22Rv1 (cell line): ENCODE results near the gene NPTXR.

Experiments
- H3K27ac ChIP-seq: fragments of 450-650 bp; 2 replicates; pipeline ENCODE4 v1.5.1; 2017
- ZFX ChIP-seq: fragments of 450-650 bp; IDR thresholded peaks from 2 replicates; pipeline ENCODE4 v1.6.1; 2017; ENCODE audit warnings: antibody characterized with exemption, borderline replicate concordance
- TF ChIP-seq, protein P1 (sequence below): fragments of 450-650 bp; IDR thresholded peaks from 2 replicates; pipeline ENCODE4 v1.5.1; 2017; ENCODE audit warnings: mild to moderate bottlenecking

The NPTXR gene

DNA sequence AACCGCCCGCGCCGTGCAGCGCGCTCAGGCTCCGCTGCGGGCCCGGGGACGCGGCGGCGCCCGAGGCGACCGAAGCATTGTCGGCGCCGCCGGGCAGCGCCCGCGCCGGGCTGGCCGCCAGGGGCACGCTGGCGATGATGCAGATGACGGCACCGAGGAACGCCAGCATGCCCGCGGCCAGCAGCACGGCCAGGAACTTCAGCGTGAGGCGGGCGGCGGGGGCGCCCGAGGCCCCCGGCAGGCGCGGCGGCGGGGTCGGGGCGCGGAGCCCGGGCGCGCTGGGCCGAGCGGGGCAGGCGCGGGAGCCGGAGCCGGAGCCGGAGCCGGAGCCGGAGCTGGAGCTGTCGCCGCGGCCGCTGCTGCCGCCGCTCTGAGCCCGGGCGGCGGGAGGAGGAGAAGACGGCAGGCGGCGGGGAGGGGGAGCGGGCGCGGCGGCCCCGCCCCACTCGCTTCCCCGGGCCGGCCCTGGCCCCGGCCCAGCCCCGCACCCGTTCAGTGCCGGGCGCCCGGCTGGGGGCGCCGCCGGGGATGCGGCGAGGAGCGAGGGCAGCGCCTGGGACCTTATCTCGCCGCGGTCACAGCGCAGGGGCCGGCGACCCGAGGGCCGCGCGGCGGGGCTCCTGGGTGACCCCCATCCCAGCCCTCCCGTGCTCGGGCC, at the start of gene NPTXR:
Gene NPTXR, minus strand, starts transcription at position 372 of the 658 bp plus-strand sequence.
- H3K27ac ChIP-seq, result peak within 1 kb of the TSS; percentile 75
- TF ChIP-seq, protein P1, sequence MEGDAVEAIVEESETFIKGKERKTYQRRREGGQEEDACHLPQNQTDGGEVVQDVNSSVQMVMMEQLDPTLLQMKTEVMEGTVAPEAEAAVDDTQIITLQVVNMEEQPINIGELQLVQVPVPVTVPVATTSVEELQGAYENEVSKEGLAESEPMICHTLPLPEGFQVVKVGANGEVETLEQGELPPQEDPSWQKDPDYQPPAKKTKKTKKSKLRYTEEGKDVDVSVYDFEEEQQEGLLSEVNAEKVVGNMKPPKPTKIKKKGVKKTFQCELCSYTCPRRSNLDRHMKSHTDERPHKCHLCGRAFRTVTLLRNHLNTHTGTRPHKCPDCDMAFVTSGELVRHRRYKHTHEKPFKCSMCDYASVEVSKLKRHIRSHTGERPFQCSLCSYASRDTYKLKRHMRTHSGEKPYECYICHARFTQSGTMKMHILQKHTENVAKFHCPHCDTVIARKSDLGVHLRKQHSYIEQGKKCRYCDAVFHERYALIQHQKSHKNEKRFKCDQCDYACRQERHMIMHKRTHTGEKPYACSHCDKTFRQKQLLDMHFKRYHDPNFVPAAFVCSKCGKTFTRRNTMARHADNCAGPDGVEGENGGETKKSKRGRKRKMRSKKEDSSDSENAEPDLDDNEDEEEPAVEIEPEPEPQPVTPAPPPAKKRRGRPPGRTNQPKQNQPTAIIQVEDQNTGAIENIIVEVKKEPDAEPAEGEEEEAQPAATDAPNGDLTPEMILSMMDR, result peak; percentile 42
- no peak for TF ChIP-seq ZFX

DNA sequence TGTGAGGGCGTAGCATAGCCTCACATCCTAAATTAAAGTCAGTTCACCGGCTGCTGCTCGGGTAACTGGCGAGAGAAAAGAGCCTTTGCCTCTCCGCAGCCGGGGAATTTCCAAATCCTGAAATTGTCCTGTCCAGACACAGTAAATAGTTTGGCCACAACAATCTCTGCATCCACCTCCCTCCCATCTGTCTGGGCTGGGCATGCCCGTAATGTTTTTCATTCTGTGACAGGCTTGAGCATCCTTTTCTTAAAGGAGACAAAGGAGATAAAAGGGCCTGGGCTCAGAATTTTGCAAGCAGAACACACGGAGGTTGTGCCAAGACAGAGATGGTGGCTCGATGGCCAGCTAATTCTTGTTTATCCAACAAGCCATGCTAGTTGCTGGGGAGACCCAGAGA, 47.4 kb upstream of the NPTXR start:
- no peak overlapping the region for H3K27ac ChIP-seq
- TF ChIP-seq, protein P1, result no peak
- TF ChIP-seq ZFX, result no peak

DNA sequence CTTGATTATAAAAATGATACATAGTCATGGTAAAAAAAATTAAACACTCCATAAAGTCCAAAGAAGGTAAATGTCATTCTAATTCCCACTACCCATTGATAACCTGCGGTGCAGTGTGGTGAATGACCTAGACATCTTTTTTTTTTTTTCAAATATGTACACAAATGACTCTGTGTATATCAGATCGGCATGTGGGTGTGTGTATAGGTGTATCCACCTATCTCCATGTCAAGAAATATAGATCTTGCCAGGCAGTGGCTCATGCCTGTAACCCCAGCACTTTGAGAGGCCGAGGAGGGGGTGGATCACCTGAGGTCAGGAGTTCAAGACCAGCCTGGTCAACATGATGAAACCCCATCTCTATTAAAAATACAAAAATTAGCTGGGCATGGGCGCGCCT, 46.5 kb upstream of the NPTXR start:
- H3K27ac ChIP-seq, result no peak overlapping the region
- TF ChIP-seq, protein P1, result no peak
- TF ChIP-seq ZFX, result no peak

DNA sequence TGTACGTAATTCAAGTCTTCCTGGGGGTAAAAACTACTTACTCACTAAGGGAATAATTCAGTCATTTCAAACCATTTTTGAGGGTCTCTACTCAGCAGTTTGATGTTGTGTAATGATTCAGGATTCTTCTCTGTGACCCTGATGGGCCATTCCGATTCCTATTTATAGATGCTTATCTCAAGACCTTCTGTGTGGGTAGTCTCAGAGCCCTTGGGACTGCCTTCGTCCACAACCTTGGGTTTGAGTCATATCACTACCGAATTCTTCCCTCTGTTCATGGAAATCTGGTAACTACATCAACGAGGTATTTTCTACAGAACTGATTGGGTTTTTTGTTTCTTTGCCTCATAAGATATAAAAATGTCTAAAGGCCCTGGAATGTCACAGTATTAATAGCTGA, 42.5 kb upstream of the NPTXR start:
- TF ChIP-seq, protein P1, result no peak
- no peak for TF ChIP-seq ZFX
- no peak overlapping the region for H3K27ac ChIP-seq

DNA sequence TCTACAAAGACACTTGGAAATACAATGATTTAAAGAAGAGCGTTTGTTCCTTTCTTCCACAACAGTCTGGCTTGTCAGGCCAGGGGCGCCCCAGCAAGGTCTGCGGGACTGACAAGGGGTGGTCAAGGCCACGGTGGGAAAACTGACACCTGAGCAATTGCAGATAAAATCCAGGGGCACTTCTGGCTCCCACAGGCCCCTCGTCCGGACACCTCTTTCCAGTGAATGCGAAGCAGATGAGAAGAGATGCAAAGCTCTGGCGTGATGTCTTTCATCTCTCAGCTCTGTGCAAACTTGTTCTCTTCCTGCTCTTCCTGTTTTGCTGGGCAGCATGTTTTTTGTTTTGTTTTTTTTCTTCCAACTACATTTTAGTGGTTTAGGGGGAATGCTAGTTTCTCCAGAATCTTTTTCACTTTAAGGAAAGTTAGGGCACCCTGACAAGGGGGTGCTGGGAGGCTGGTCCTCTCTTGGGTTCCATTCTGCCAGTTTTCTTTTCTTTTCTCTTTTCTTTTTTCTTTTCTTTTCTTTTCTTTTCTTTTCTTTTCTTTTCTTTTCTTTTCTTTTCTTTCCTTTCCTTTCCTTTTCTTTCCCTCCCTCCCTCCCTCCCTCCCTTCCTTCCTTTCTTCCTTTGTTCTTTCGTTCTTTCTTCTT, 39.3 kb upstream of the NPTXR start:
- no peak for TF ChIP-seq ZFX
- TF ChIP-seq, protein P1, result no peak

DNA sequence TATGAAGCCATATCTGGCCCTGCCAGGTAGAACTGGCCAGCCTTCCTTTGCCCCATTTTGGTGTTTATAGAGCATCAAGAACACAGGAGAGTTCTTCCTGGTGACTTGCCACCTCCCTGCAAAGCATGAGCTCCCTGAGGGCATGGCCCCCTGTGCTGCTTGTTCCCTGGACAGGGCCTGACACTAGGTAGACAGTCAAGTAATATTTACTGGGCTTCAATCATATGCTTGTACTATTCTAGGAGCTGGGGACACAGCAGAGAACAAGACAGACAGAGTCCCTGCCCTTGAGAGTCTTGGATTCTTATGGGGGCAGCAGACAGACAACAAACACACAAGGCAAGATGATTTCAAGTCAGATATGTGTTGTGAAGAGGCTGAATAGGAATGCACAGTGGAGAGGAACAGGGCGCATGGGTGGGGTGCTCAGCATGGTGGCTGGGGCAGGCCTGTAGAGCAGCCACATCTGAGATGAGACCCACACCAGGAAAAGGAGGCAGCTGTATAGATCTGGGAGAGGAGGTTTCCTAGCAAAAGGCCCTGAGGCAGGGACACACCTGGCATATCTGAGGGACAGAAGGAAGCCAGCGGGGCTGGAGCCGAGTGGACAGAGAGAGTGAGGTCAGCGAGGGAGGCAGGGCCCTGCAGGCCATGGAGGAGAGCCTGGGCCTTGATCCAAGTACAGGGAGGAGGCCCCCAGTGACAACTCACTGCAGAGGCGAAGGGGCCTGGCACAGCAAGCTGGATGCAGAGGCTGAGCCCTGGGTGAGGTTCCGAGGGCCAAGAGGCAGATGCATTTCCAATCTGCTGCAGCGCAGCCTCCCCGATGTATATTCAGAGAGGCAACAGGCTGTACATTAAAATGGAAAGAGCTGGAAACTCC, 38.4 kb upstream of the NPTXR start:
- no peak overlapping the region for H3K27ac ChIP-seq
- TF ChIP-seq ZFX, result no peak
- TF ChIP-seq, protein P1, result no peak

More for the DNA sequence above, 39.3 kb upstream of the NPTXR start:
- no peak overlapping the region for H3K27ac ChIP-seq
